T-cell (primary cell): ENCODE data around the gene FANCI. TPM values are rescaled to one million over a fixed set of nuclear protein-coding genes. Genes with fewer than 3 reads are reported as not detected.

Experiments
- ATAC-seq, 4 experiments: fragments of 200-7000 bp in 3 of 4; fragments of 150-1000 bp in 1 of 4; cut with Tn5 transposase; replicated peaks in 1 of 4; 1 replicate in 3 of 4; 2 replicates in 1 of 4; pipeline ENCODE4 v1.10.0; 2021; ENCODE audit warnings: moderate library complexity in 3 of 4, mild to moderate bottlenecking in 2 of 4, moderate number of reproducible peaks in 1 of 4
- CTCF ChIA-PET, 2 donors: fragments of 300-600 bp; sonication (Branson Sonifier 250); formaldehyde crosslinking; loops; one replicate each; lab custom pipeline; 2022; ENCODE audit warnings: antibody characterized with exemption in 2 of 2; lab: Charles Lee
- POLR2A ChIA-PET, 2 donors: fragments of 300-600 bp; sonication (Branson Sonifier 250); formaldehyde crosslinking; loops; one replicate each; lab custom pipeline; 2022; ENCODE audit warnings: antibody characterized with exemption in 2 of 2; lab: Charles Lee
- DNase-seq, 35 experiments: peaks; one replicate each; pipeline versions ENCODE4 v3.0.0 to v3.0.0-alpha.2; 2013 to 2023
- H3K27ac ChIP-seq: one replicate; pipeline ENCODE4 v1.5.1; 2013; ENCODE audit warnings: low read length
- H3K27me3 ChIP-seq, 2 experiments: replicated peaks in 1 of 2; 1 replicate in 1 of 2; 2 replicates in 1 of 2; pipeline versions ENCODE4 v1.6.1 to v1.7.0; 2013; ENCODE audit warnings: low read length in 1 of 2, mixed read lengths in 1 of 2; ENCODE audit not compliant: control insufficient read depth in 2 of 2, insufficient read depth in 2 of 2; ENCODE audit errors: extremely low read depth in 1 of 2
- H3K36me3 ChIP-seq, 2 donors: 1 replicate in 1 of 2; 2 replicates in 1 of 2; pipeline versions ENCODE4 v1.6.1 to v1.7.0; 2013; ENCODE audit warnings: low read length in 1 of 2; ENCODE audit not compliant: control insufficient read depth in 2 of 2, insufficient read depth in 1 of 2; ENCODE audit errors: extremely low read depth in 1 of 2
- H3K4me1 ChIP-seq, 2 experiments: 1 replicate in 1 of 2; 2 replicates in 1 of 2; pipeline versions ENCODE4 v1.6.1 to v1.7.0; 2013; ENCODE audit warnings: low read length in 2 of 2, mixed read lengths in 1 of 2; ENCODE audit not compliant: insufficient read depth in 2 of 2, control insufficient read depth in 1 of 2; ENCODE audit errors: extremely low read depth in 1 of 2
- H3K4me3 ChIP-seq, 2 donors: 1 replicate in 1 of 2; 2 replicates in 1 of 2; pipeline versions ENCODE4 v1.5.1 to v1.7.0; 2013; ENCODE audit warnings: mild to moderate bottlenecking in 2 of 2, low read length in 1 of 2, moderate library complexity in 1 of 2; ENCODE audit not compliant: control insufficient read depth in 1 of 2; ENCODE audit errors: extremely low read depth in 1 of 2
- H3K9me3 ChIP-seq: 2 replicates; pipeline ENCODE4 v1.7.0; 2013
- H3K27ac Mint-ChIP-seq, 2 donors: one replicate each; pipeline ENCODE4 v1.8.0; 2020 to 2021; ENCODE audit warnings: mild to moderate bottlenecking in 2 of 2, mixed read lengths in 2 of 2
- H3K27me3 Mint-ChIP-seq, 2 donors: one replicate each; pipeline ENCODE4 v1.8.0; 2021 to 2022; ENCODE audit warnings: mixed read lengths in 2 of 2
- H3K36me3 Mint-ChIP-seq: one replicate; pipeline ENCODE4 v1.8.0; 2021; ENCODE audit warnings: mixed read lengths
- H3K4me1 Mint-ChIP-seq, 3 donors: one replicate each; pipeline ENCODE4 v1.8.0; 2020 to 2022; ENCODE audit warnings: mixed read lengths in 3 of 3, mild to moderate bottlenecking in 1 of 3
- H3K4me3 Mint-ChIP-seq, 3 donors: one replicate each; pipeline ENCODE4 v1.8.0; 2020 to 2022; ENCODE audit warnings: mild to moderate bottlenecking in 3 of 3, mixed read lengths in 3 of 3, moderate library complexity in 3 of 3
- H3K9me3 Mint-ChIP-seq, 3 donors: one replicate each; pipeline ENCODE4 v1.8.0; 2020 to 2022; ENCODE audit warnings: mixed read lengths in 3 of 3
- WGBS: methylation state at CpG from one replicate; pipeline ENCODE4 v1.1.5; 2013; ENCODE audit warnings: missing lambda C conversion rate; ENCODE audit not compliant: insufficient coverage; 5-methylcytosine and 5-hydroxymethylcytosine counted together
- total RNA-seq, 35 experiments: library from RNA in 6 of 35; stranded (reverse) in 6 of 35; fragments of 120-200 nt in 1 of 35; gene quantifications; one replicate each; pipeline versions ENCODE4 v1.2.1 to v1.2.4 and lab custom pipeline; 2013 to 2026

FANCI gene
- total RNA-seq, 5 donors from 2014 or later (not counting 1 experiment from before 2014, with no cell fraction given) = 9.8 to 14.6 (median 12.4) TPM

- H3K27me3 ChIP-seq = peaks cover 0 to 23% of the 10 kb centered on the region in 2 experiments
- H3K27ac Mint-ChIP-seq = no peak overlapping the region
- ATAC-seq = no peak
- no peaks in the 10 kb centered on the region for H3K36me3 ChIP-seq
- H3K36me3 Mint-ChIP-seq = no peaks in the 10 kb centered on the region
- H3K4me3 ChIP-seq = no peak overlapping the region
- no peaks in the 10 kb centered on the region for H3K9me3 ChIP-seq
- peaks cover 3 to 7% of the 10 kb centered on the region in 2 donors for H3K27me3 Mint-ChIP-seq
- WGBS = 87% methylated on average over 3 of the region's 8 CpGs
- POLR2A ChIA-PET = no interaction called here
- CTCF ChIA-PET = no interaction called here
- H3K27ac ChIP-seq = no peak overlapping the region
- H3K4me3 Mint-ChIP-seq = no peak overlapping the region
- H3K4me1 Mint-ChIP-seq = no peaks in the 10 kb centered on the region
- no peaks in the 10 kb centered on the region for H3K9me3 Mint-ChIP-seq
- no peaks in the 10 kb centered on the region for H3K4me1 ChIP-seq
- no peak for DNase-seq
Observed at GRCh38 chr15:89341316-89342005, 97.7 kb downstream of the FANCI start.

DNA sequence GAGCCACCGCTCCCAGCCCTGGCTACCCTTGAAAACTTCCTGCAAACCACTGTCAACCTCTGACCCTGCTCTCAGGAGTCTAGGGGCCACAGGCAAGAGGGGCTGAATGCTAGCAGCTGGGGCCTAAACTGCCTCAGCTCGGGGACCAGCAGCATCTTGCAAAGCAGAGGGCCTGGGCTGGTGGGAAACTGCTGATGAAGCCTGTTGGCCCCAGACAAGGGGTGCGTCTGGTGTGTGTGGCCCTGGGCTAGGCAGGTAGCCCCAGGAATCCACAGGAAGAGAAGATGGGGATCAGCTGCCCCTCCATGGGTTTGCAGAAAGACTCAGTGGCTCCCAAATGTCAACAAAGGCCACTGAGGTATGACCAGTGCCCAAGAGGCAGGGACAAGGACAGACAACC is 99.1 kb downstream of the FANCI start:
- no peak overlapping the region for H3K4me3 ChIP-seq
- Mint-ChIP-seq H3K4me3 (no peak overlapping the region), H3K4me1 (no peaks in the 10 kb centered on the region), H3K27me3 (peaks cover 3 to 7% of the 10 kb centered on the region in 2 donors), H3K36me3 (no peaks in the 10 kb centered on the region), H3K9me3 (no peaks in the 10 kb centered on the region), H3K27ac (no peak overlapping the region)
- H3K9me3 ChIP-seq = no peaks in the 10 kb centered on the region
- ChIA-PET CTCF (no interaction called here), POLR2A (no interaction called here)
- WGBS = 88% methylated on average over 3 of the region's 3 CpGs
- H3K27ac ChIP-seq = no peak overlapping the region
- no peaks in the 10 kb centered on the region for H3K36me3 ChIP-seq
- DNase-seq (no peak), ATAC-seq (no peak)
- H3K4me1 ChIP-seq = no peaks in the 10 kb centered on the region
- peaks cover 0 to 26% of the 10 kb centered on the region in 2 experiments for H3K27me3 ChIP-seq

DNA sequence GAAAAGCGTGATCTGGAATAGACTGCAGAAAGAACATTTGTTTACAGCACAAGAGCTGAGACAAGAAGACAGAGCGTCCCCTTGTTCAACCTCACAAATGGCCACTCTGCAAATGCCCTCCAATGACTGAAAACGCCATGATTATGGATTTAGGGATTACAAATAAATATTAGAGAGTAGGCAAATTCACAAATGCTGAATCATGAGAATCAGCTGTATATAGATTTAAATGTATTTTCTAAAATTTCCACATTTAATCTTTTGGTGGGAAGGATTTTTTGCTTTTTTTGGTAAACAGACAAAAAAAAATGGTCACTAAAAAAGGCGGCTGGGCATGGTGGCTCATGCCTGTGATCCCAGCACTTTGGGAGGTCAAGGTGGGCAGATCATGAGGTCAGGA is 101.5 kb downstream of the FANCI start:
- ChIA-PET POLR2A (no interaction called here), CTCF (no interaction called here)
- Histone ChIP-seq H3K4me1 (peaks cover 0 to 4% of the 10 kb centered on the region in 2 experiments), H3K36me3 (no peaks in the 10 kb centered on the region), H3K9me3 (no peaks in the 10 kb centered on the region), H3K27ac (no peak overlapping the region), H3K27me3 (peaks cover 0 to 31% of the 10 kb centered on the region in 2 experiments), H3K4me3 (no peak overlapping the region)
- Mint-ChIP-seq H3K9me3 (no peaks in the 10 kb centered on the region), H3K36me3 (no peaks in the 10 kb centered on the region), H3K4me3 (no peak overlapping the region), H3K27me3 (peaks cover 7% of the 10 kb centered on the region in 2 donors), H3K4me1 (peaks cover 0 to 4% (median 0%) of the 10 kb centered on the region in 3 donors), H3K27ac (no peak overlapping the region)
- ATAC-seq = no peak
- no peak for DNase-seq
- WGBS = no CpG with 5 or more reads among the region's 4 CpGs

DNA sequence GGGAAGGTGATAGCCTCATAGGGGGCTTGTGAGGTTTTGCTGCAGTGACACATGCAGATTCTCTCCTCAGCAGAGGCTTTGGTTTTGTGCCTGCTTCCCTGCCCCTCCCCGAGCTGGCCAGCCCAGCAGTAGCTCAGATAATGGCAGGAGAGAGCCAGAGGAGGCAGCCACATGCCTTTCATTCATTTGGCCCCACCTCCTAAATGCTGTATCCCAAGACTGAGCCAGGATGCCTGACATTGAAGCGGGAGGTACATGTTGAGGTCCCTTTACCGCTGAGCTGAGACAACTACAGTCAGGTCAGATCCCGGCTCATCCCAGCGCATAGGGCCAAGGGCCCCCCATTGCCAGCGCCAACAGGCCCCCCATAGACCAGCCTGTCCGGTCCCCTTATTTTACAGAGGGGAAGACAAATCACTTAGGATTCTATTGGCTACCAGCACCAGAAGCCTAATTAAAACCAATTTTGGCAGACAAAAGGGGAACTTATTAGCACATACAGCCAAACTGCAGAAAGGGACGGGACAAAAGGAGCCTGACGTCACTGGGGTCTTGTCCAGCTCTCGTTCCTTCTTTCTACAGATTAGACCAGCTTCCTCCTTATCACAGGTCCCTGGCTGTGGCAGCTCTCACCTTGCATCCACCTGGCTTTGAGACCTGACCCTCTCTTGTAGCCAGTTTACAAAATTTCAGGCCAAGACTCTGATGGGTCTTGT is 102.9 kb downstream of the FANCI start:
- ChIA-PET CTCF (interaction anchor here in 1 of 2 donors (1.1 kb wide), 1 partner anchor 12 kb away, joined by 3 read pairs; no protein-coding TSS in a partner anchor), POLR2A (interaction anchor here in 1 of 2 donors (0.6 kb wide), 1 partner anchor 8 kb away, joined by 4 read pairs; no protein-coding TSS in a partner anchor)
- Mint-ChIP-seq H3K27ac (no peak overlapping the region), H3K36me3 (no peaks in the 10 kb centered on the region), H3K4me1 (peaks cover 0 to 4% (median 0%) of the 10 kb centered on the region in 3 donors), H3K9me3 (no peaks in the 10 kb centered on the region), H3K27me3 (peaks cover 7 to 10% of the 10 kb centered on the region in 2 donors), H3K4me3 (no peak overlapping the region)
- Histone ChIP-seq H3K4me1 (peaks cover 0 to 4% of the 10 kb centered on the region in 2 experiments), H3K4me3 (no peak overlapping the region), H3K27me3 (peaks cover 0 to 26% of the 10 kb centered on the region in 2 experiments), H3K36me3 (no peaks in the 10 kb centered on the region), H3K9me3 (no peaks in the 10 kb centered on the region), H3K27ac (no peak overlapping the region)
- WGBS = 76% methylated on average over 8 of the region's 10 CpGs
- ATAC-seq (no peak), DNase-seq (no peak)

DNA sequence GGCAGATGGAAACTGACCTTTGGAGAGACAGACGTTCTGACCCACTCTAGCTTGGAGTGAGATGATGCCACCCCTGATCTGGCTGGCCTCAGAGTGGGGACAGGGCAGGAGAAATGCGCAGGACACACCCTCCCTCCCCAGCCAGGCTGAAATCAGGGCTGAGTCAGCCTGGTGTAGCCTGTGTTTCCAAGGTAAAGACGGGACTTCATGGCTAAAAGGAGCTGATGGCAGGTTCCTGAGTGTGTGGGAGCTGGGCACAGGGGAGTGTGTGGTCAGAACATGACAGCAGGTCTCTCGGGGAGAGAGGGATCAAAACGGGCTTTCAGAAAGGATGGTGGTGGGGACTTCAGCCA is 105.4 kb downstream of the FANCI start:
- H3K36me3 Mint-ChIP-seq = no peaks in the 10 kb centered on the region
- no peaks in the 10 kb centered on the region for H3K9me3 Mint-ChIP-seq
- H3K27me3 Mint-ChIP-seq = peaks cover 17 to 23% of the 10 kb centered on the region in 2 donors
- H3K27me3 ChIP-seq = peaks cover 0 to 31% of the 10 kb centered on the region in 2 experiments
- DNase-seq = no peak
- 54% methylated on average over 4 of the region's 5 CpGs for WGBS
- no peak for ATAC-seq
- peaks cover 0 to 4% (median 0%) of the 10 kb centered on the region in 3 donors for H3K4me1 Mint-ChIP-seq
- no peaks in the 10 kb centered on the region for H3K9me3 ChIP-seq
- H3K4me1 ChIP-seq = peaks cover 0 to 4% of the 10 kb centered on the region in 2 experiments
- no peak overlapping the region for H3K27ac ChIP-seq
- ChIA-PET POLR2A (no interaction called here), CTCF (no interaction called here)
- no peak overlapping the region for H3K4me3 Mint-ChIP-seq
- no peaks in the 10 kb centered on the region for H3K36me3 ChIP-seq
- no peak overlapping the region for H3K27ac Mint-ChIP-seq
- H3K4me3 ChIP-seq = no peak overlapping the region

GRCh38 chr15:89352476-89352875 is 108.7 kb downstream of the FANCI start:
- Mint-ChIP-seq H3K4me1 (peaks cover 0 to 4% (median 0%) of the 10 kb centered on the region in 3 donors), H3K27me3 (peaks cover 37 to 44% of the 10 kb centered on the region in 2 donors), H3K27ac (no peak overlapping the region), H3K4me3 (no peak overlapping the region), H3K36me3 (no peaks in the 10 kb centered on the region), H3K9me3 (no peaks in the 10 kb centered on the region)
- ChIA-PET POLR2A (no interaction called here), CTCF (no interaction called here)
- 73% methylated on average over 3 of the region's 4 CpGs for WGBS
- ATAC-seq = no peak
- Histone ChIP-seq H3K36me3 (no peaks in the 10 kb centered on the region), H3K27ac (no peak overlapping the region), H3K9me3 (no peaks in the 10 kb centered on the region), H3K27me3 (peaks cover 5 to 43% of the 10 kb centered on the region in 2 experiments), H3K4me3 (no peak overlapping the region), H3K4me1 (peaks cover 0 to 4% of the 10 kb centered on the region in 2 experiments)
- no peak for DNase-seq
